Activated naive CD4-positive, alpha-beta T cell treated with anti-CD3 and anti-CD28 coated beads, Interleukin-2, amount 10 ng/mL, durations not matched to agents 5 hours and 36 hours (primary cell): Measurements from ENCODE around the gene ZNF514. TPM values are rescaled to one million over a fixed set of nuclear protein-coding genes. Genes with fewer than 3 reads are reported as not detected.

Experiments
- total RNA-seq, 2 experiments: library from RNA; stranded (reverse); gene quantifications; one replicate each; pipeline ENCODE4 v1.2.3, GENCODE V29; 2021

ZNF514 gene
- 10 to 100 TPM; 19.5 to 20.5 TPM for total RNA-seq

DNA sequence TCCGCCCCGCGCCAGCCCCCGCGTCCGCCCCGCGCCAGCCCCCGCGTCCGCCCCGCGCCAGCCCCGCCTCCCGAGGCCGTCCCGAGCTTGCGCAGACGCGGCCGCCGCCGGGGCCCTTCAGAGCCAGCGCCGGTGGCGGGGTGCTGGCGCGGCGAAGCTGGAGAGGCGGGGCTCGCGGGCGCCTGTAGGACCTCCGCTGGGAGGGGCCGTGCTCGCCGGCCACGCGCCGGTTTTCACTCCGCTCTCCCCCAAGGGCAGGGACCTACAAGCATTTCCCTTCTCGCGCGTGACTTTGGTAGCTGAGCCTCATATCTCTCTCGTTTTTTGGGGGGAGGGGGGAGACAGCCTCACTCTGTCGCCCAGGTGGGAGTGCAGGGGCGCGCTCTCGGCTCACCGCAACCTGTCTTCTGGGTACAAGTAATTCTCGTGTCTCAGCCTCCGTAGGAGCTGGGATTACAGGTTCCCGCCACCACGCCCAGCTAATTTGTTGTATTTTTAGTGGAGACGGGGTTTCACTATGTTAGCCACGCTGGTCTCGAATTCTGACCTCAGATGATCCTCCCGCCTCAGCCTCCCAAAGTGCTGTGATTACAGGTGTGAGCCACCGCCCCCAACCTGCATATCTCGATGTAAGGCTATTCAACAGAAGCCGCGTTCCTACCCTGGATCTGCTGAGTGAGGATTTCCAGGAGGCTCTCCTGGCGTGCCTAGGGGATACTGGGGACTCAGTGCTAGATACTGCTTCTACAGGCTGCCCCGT, at the start of gene ZNF514:
Gene ZNF514, minus strand, starts transcription at position 159 of the 760 bp plus-strand sequence. CDS start 6,595 bp downstream, outside the sequence.

DNA sequence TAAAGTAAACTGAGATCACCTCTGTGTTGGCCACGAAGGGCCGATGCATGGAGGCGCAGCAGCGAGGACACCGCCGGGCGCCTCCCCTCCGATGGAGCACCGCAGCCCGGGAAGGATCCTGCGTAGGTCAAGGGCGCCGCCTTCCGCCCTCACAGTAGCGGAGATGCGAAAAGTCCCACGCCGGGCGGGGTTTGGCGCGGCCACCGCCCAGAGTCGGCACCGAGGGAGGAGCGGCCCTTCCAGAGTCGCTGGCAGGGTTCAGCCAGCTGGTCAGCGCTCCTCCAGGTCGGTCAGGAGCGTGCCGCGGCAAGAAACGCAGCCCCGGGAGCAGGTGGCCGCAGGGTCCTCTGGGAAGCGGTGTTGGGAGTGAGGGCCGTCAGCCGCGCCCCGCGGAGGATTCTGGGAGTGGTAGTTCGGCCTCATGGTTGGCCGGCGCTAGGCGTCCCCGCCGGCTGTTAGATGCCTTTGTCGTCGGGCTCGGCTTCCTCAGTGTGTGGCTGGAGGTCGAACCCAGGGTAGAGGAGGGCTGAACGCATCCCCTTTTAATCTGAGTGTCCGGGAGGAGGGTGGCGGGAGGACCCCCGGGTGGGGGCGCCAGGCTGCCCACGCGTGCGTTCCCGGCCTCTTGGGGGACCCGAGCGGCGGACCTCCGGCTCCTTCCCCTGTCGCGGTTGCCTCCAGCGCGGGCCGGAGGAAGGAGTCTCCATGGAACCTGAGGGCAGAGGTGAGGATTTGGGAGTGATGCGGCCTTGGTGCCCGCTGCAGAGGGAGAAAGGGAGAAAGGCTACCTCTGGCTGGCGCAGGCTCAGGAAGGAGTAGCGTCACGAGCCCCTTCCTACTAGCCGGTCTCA, 47.7 kb upstream of the ZNF514 start, which contains the start of gene ZNF892:
Gene ZNF892, plus strand, starts transcription at position 411 of the 851 bp plus-strand sequence. Its CDS starts 295 bp downstream, at position 706.

DNA sequence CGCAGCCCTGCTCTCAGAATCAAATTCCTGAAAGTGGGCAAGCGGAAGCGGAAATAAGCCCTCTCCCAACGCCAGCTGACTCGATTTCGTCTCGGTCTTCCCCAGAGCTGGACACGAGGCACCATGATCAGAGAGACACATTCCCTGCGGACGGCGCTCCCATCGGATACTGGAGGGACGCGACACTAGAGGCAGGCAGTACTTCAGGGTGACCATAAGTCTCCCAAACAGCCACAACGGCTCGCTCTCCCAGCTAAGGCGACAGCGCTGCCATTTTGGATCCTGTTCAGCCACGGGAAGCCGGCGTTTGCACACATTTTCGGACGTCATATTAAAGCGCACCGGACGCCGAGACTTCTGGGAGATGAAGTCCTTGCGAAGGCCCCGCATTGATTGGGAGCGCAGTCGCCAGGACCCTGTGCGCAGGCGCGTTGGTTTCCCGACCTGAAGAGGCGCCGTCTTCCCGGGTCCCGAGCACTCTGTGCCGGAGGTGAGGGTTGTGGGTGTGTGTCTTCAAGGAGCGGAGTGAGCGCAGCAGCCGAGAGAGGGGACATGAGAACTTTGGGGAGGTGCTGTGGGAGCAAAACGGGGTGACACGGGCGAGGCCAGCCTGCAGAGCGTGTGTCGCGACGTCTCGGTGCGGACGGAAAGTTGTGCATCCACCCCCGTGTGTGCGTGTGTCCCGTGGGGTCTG, 5.9 kb upstream of the ZNF514 start, which contains the start of gene ZNF2:
Gene ZNF2, plus strand, starts transcription at position 439 of the 694 bp plus-strand sequence. CDS start 10,418 bp downstream, outside the sequence.

DNA sequence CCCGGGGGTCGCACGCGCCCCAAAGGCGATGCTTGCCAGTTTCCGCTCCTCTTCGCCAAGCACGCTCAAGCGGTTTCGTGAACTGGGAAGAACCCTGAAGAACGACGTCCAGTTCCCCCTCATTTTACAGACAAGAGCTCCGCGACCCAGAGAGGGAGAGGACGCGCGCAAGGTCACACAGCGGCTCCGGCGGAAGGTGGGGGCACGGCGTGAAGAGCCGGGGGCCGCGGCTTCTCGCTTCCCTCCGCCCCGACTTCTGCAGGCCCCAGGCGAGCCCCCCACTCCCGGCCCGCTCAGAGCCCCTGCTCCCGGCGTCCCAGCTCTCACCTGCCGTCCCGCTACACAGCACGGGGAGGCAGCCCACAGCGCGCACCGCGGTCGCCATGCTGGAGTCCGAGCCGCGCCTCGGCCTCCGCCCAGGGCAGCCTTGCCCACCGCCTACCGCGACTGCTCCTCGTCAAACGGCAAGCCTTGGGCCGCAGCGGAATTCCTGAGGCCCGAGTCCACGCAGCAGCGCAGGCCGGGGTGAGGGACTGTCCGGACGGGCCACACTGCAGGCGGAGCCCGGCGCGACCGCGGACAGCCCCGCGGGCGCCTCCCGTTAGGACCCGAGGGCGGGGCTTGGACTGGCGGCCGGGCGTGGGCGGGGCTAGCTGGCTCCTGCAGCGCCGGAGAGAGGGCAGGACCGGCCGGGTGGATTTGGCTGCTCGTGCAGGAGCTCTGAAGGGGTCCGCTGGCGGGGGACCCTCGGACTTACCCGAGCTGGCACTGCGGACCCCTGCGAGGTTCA, 38.0 kb downstream of the ZNF514 start, which contains the start of gene MRPS5:
Gene MRPS5, minus strand, starts transcription at position 402 of the 790 bp plus-strand sequence. Its CDS starts 17 bp downstream, at position 385.

Other genes starting within 250 kb of the ZNF514 start
- gene MAL, start 134.1 kb downstream of the ZNF514 start, total RNA-seq: 100 to 1,000 TPM; 354 to 366 TPM
- 10 to 100 TPM; 67.4 to 67.5 TPM for gene MRPS5, start 38.0 kb downstream of the ZNF514 start, total RNA-seq
- 1 to 10 TPM; 3.4 to 4.9 TPM for gene ZNF2, start 6.0 kb upstream of the ZNF514 start, total RNA-seq
- gene ZNF892, start 47.7 kb upstream of the ZNF514 start, total RNA-seq: 1 to 10 TPM; 3.3 to 3.5 TPM
- gene PROM2, start 114.6 kb upstream of the ZNF514 start, total RNA-seq: under 1 TPM; 0.07 to 0.40 TPM
- not detected for gene KCNIP3, start 137.5 kb upstream of the ZNF514 start, total RNA-seq
- 10 to 100 TPM; 31.4 to 34.4 TPM for gene FAHD2A, start 242.9 kb upstream of the ZNF514 start, total RNA-seq